NOMO-1 treated with DMSO at 0.1 percent for 48 hours (cell line): ENCODE results near the gene LDLRAD4.
"Not testable (repeated sequence)": the region's sequence is repeated elsewhere in the genome, so short reads cannot be mapped to it uniquely, and the experiment has no call there.

Experiments
- DNase-seq: peaks from one replicate; lab custom pipeline; 2025; ENCODE audit not compliant: unreplicated experiment; lab: John Stamatoyannopoulos, UW

Gene LDLRAD4

DNA sequence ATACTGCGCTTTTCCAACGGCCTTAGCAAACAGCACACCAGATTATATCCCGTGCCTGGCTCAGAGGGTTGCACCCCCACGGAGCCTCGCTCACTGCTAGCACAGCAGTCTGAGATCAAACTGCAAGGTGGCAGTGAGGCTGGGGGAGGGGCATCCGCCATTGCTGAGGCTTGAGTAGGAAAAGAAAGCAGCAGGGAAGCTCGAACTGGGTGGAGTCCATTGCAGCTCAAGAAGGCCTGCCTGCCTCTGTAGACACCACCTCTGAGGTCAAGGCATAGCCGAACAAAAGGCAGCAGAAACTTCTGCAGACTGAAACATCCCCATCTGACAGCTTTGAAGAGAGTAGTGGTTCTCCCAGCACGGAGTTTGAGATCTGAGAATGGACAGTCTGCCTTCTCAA, 471.5 kb downstream of the LDLRAD4 start:
- DNase-seq: not testable (repeated sequence)

GRCh38 chr18:13695337-13695736, 476.8 kb downstream of the LDLRAD4 start:
- not testable (repeated sequence) for DNase-seq

DNA sequence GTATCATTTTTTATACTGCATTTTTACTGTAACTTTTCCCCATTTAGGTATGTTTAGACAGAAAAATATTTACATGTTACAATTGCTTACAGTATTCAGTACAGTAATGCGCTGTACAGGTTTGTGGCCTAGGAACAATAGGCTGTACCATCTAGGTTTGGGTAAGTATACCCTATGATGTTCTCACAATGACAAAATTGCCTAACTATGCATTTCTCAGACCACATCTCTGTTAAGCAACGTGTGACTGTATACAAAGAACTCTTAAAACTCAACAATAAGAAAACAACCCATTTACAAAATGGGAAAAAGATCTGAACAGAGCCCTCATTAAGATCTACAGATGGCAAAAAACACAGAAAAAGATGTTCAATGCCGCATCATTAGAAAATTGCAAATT, 478.4 kb downstream of the LDLRAD4 start:
- DNase-seq: no peak

DNA sequence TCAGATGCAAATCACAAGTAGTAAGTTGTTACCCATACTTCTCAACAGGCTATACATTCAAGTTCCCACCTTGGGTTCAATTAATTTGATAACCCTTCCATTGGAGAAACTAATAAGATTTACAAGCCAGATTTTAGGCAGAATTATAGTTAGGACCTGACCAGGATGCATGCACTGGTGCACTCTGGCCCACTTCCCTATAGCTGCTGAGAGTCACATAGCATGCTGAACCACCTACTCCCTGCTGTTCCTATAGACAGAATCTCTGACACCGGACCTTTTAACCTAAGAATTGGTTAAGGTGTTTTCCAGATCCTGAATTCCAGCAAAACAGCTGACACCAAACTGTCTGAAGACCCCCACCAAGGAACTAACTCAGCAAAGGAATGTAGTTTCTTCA, 481.6 kb downstream of the LDLRAD4 start:
- no peak for DNase-seq
